RWPE1 (cell line): Measurements from ENCODE around the gene KRTAP10-8.
"Not testable (repeated sequence)": the region's sequence is repeated elsewhere in the genome, so short reads cannot be mapped to it uniquely, and the experiment has no call there.

Experiments
- CTCF ChIA-PET: fragments of 350-600 bp; sonication (Branson Sonifier 250); formaldehyde crosslinking; extraction: SDS; loops from one replicate; lab custom pipeline; 2021; lab: Yijun Ruan, JAX
- POLR2A ChIA-PET: fragments of 400-600 bp; formaldehyde crosslinking; extraction: SDS; loops from one replicate; lab custom pipeline; 2020; ENCODE audit warnings: antibody characterized with exemption; ENCODE audit not compliant: low non-redundant PET; lab: Yijun Ruan, JAX
- DNase-seq: peaks from one replicate; pipeline ENCODE4 v3.0.0; 2012; ENCODE audit warnings: low spot score
- H3K27ac ChIP-seq: fragments of 450-650 bp; 2 replicates; pipeline ENCODE4 v1.5.1; 2017
- TF ChIP-seq, protein P1 (sequence below): fragments of 450-650 bp; conservative IDR thresholded peaks from 2 replicates; pipeline ENCODE4 v1.5.1; 2017; ENCODE audit warnings: low read depth, mild to moderate bottlenecking

The KRTAP10-8 gene

DNA sequence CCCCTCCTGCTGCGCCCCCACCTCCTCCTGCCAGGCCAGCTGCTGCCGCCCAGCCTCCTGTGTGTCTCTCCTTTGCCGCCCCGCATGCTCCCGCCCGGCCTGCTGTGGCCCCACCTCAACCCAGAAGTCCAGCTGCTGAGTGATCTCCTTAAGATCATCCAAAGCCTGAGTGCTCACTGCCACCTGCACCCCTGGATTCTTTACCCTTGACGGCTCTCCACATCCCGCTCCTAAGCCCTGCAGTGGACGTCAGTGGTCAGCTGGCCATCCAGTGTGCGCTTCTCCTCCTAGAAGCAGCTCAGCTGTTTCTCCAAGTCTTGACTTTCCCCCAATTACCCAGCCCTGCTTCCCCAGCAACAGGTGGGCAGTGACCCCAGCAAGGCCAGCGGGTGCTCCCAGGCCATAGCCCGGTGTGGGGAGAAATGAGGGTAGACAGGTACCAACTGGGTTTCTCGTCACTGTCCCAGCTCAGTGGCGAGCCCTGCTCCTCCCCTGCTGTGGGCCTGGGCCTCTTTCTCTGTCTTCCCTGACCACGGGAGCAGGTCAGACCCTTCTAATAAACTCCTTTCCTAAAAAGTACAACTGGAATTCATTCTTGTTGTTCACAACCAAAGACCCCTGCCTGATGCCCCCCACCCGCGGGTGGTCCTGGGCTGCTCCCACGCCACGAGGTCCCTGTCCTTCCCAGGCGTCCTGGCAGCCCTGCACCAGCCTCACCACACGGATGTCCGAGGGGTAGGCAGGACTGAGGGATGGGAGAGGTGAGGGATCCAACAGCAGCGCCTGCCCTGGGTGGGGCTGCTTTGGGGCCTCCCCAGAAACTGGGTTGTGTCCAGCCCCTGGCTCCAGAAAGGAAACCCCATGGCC lies 10.1 kb upstream of the KRTAP10-8 start:
- POLR2A ChIA-PET = no interaction called here
- no peak for DNase-seq
- CTCF ChIA-PET = interaction anchor here (0.6 to 0.7 kb wide), 3 partner anchors 10 to 564 kb away, joined by 3 to 4 read pairs (median 3); no protein-coding TSS in a partner anchor
- H3K27ac ChIP-seq = no peak overlapping the region
- TF ChIP-seq, protein P1, sequence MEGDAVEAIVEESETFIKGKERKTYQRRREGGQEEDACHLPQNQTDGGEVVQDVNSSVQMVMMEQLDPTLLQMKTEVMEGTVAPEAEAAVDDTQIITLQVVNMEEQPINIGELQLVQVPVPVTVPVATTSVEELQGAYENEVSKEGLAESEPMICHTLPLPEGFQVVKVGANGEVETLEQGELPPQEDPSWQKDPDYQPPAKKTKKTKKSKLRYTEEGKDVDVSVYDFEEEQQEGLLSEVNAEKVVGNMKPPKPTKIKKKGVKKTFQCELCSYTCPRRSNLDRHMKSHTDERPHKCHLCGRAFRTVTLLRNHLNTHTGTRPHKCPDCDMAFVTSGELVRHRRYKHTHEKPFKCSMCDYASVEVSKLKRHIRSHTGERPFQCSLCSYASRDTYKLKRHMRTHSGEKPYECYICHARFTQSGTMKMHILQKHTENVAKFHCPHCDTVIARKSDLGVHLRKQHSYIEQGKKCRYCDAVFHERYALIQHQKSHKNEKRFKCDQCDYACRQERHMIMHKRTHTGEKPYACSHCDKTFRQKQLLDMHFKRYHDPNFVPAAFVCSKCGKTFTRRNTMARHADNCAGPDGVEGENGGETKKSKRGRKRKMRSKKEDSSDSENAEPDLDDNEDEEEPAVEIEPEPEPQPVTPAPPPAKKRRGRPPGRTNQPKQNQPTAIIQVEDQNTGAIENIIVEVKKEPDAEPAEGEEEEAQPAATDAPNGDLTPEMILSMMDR = no peak

- DNase-seq = no peak
- TF ChIP-seq, protein P1 = no peak
- POLR2A ChIA-PET = no interaction called here
- CTCF ChIA-PET = interaction anchor here (0.6 to 0.7 kb wide), 2 partner anchors 44 to 96 kb away, joined by 3 to 4 read pairs; partner anchors contain the start of gene KRTAP10-3
- H3K27ac ChIP-seq = no peak overlapping the region
These were observed 9.4 kb upstream of the KRTAP10-8 start for GRCh38 chr21:44602463-44602850.

DNA sequence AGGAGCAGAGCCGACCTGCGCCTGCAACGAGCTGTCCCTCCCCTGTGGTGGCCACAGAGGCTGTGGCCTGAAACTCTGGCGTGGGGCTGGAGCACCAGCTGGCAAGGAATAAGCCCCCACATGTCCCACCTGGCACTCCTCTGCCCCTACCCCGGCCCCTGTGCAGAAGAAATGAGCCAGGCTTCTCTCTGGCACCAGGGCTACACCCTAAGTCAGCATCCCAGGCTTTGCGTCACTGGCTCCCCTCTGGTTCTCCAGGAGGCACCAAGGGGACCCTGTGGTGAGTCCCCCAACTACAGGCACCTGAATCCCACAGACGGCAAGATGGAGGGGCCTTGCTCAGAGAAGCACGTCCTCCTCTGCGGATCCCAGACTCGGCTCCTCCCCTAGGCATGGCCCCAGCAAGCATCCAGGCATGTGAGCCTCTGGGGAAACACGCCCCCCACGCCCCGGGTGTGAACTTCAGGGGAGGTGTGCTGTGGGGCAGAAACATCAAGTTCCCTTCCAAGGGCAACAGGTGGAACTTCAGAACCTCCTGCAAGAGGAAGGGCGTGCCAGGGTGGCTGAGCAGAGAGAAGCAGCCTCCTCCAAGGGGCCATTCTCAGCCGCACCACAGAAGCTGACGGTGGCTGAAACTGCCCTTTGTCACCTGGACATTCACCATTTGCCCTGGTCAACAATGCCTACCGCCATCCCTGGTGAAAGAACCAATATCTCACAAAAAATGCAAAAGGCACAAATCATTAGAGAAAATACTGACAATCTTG lies 8.6 kb upstream of the KRTAP10-8 start:
- TF ChIP-seq, protein P1 = no peak
- CTCF ChIA-PET = no interaction called here
- no peak overlapping the region for H3K27ac ChIP-seq
- POLR2A ChIA-PET = no interaction called here
- DNase-seq = no peak

DNA sequence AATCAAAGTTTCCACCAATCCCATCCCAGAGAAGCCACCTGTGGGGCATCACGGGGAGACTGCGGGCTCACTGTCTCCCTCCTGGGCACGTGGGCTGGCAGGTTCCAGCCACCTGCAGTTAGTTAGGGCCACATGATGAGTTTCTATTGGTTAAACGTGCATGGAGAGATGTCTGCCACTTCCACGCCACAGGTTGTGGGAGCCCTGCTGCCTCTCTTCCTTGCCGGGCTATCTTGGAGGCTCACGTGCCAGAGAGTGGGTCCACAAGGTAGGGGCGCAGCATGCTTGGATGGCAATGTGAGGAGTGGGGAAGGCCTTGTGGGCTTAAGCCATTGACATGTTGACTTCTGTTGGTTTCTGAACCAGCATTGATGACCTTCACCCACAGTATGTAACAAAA lies 8.0 kb upstream of the KRTAP10-8 start:
- no peak for DNase-seq
- ChIA-PET CTCF (no interaction called here), POLR2A (no interaction called here)
- no peak overlapping the region for H3K27ac ChIP-seq
- TF ChIP-seq, protein P1 = no peak

DNA sequence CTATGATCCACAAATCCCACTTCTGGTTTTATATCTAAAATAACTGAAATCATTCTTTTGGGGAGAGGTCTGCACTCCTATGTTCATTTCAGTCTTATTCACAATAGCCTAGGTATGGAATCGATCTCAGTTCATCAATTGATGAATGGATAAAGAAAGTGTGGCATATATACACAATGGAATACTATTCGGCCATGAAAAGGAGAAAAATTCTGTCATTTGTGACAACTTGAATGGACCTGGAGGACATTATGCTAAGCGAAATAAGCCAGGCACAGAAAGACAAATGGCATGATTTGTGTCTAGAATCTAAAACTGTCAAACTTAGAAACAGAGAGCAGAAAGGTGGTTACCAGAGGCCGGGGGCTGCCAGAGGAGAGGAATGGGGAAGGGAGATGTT lies 5.4 kb upstream of the KRTAP10-8 start:
- ChIA-PET CTCF (no interaction called here), POLR2A (no interaction called here)
- no peak for DNase-seq
- TF ChIP-seq, protein P1 = no peak
- no peak overlapping the region for H3K27ac ChIP-seq

DNA sequence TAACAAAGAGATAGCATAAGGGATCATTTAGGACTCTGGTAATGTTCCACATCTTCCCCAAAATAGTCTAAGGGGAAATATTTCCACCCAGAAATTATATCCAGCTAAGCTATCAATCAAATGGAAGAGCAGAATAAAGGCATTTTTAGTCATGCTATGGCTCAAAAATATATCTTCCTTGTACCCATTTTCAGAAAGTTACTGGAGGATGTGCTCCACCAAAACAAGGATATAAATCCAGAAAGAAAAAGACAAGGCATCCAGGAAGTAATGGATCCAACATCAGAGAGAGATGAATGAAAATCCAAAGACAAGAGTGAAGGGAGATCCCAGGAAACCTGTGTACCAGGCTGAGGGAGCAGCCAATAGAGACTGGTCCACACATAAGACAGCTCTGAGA lies 2.7 kb upstream of the KRTAP10-8 start:
- ChIA-PET POLR2A (no interaction called here), CTCF (no interaction called here)
- no peak overlapping the region for H3K27ac ChIP-seq
- TF ChIP-seq, protein P1 = no peak
- no peak for DNase-seq

DNA sequence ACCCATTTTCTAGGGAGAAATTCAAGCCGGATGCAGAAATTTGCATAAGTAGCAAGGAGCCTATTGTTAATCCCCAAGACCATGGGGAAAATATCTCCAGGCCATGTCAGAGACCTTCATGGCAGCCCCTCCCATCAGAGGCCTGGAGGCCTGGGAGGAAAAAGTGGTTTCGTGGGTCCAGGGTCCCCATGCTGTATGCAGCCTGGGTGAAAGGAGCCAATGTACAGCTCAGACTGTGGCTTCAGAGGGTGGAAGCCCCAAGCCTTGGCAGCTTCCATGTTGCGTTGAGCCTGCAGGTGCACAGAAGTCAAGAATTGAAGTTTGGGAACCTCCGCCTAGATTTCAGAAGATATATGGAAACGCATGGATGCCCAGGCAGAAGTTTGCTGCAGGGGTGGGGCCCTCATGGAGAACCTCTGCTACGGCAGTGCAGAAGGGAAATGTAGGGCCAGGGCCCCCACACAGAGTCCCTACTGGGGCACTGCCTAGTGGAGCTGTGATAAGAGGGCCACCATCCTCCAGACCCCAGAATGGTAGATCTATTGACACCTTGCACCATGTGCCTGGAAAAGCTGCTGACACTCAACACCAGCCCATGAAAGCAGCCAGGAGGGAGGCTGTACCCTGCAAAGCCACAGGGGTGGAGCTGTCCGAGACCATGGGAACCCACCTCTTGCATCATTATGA lies 1.6 kb upstream of the KRTAP10-8 start:
- CTCF ChIA-PET, DNase-seq, H3K27ac ChIP-seq, POLR2A ChIA-PET: not testable (repeated sequence)
